Activated CD8-positive, alpha-beta memory T cell treated with anti-CD3 and anti-CD28 coated beads, Interleukin-2, amount 10 ng/mL, durations not matched to agents 7 days and 5 days (primary cell): ENCODE results near the gene STAB1. TPM values are rescaled to one million over a fixed set of nuclear protein-coding genes. Genes with fewer than 3 reads are reported as not detected.

Experiments
- ATAC-seq: fragments of 150-1000 bp; cut with Tn5 transposase; one replicate; pipeline ENCODE4 v1.10.0; 2021; ENCODE audit warnings: moderate library complexity
- CTCF ChIA-PET: fragments of 350-600 bp; sonication (Branson Sonifier 250); formaldehyde crosslinking; loops from one replicate; lab custom pipeline; 2021; ENCODE audit warnings: antibody characterized with exemption; lab: Charles Lee
- DNase-seq: peaks from one replicate; pipeline ENCODE4 v3.0.0-alpha.2; 2020
- H3K27ac Mint-ChIP-seq: one replicate; pipeline ENCODE4 v1.8.0; 2021; ENCODE audit warnings: mild to moderate bottlenecking, mixed read lengths
- H3K27me3 Mint-ChIP-seq: one replicate; pipeline ENCODE4 v1.8.0; 2021; ENCODE audit warnings: mixed read lengths
- H3K36me3 Mint-ChIP-seq: one replicate; pipeline ENCODE4 v1.8.0; 2021; ENCODE audit warnings: mild to moderate bottlenecking, mixed read lengths
- H3K4me1 Mint-ChIP-seq: one replicate; pipeline ENCODE4 v1.8.0; 2021; ENCODE audit warnings: mixed read lengths
- H3K4me3 Mint-ChIP-seq: one replicate; pipeline ENCODE4 v1.8.0; 2021; ENCODE audit warnings: mild to moderate bottlenecking, moderate library complexity, mixed read lengths
- H3K9me3 Mint-ChIP-seq: one replicate; pipeline ENCODE4 v1.8.0; 2022; ENCODE audit warnings: low read depth, mixed read lengths
- total RNA-seq, 2 experiments: library from RNA; stranded (reverse); gene quantifications; one replicate each; pipeline ENCODE4 v1.2.3, GENCODE V29; 2021

The STAB1 gene
- total RNA-seq, 2 experiments from 2014 or later, result not detected

GRCh38 chr3:52495777-52496602, 852 bp downstream of the STAB1 start:
- DNase-seq (no peak), ATAC-seq (no peak)
- H3K4me1 Mint-ChIP-seq, result peaks cover 2% of the 10 kb centered on the region
- H3K27me3 Mint-ChIP-seq, result no peaks in the 10 kb centered on the region
- CTCF ChIA-PET, result interaction anchor here (1.1 kb wide), 1 partner anchor 51 kb away, joined by 3 read pairs; the partner anchor contains the start of gene SEMA3G
- H3K27ac Mint-ChIP-seq, result no peak overlapping the region
- no peaks in the 10 kb centered on the region for H3K9me3 Mint-ChIP-seq
- peaks cover 4% of the 10 kb centered on the region for H3K36me3 Mint-ChIP-seq
- H3K4me3 Mint-ChIP-seq, result no peak overlapping the region

- Mint-ChIP-seq H3K36me3 (no peaks in the 10 kb centered on the region), H3K9me3 (no peaks in the 10 kb centered on the region), H3K4me1 (peaks cover 2% of the 10 kb centered on the region), H3K27ac (no peak overlapping the region), H3K27me3 (no peaks in the 10 kb centered on the region), H3K4me3 (no peak overlapping the region)
- CTCF ChIA-PET, result interaction anchor here (2.6 kb wide), 1 partner anchor 51 kb away, joined by 7 read pairs; no protein-coding TSS in a partner anchor
- DNase-seq (no peak), ATAC-seq (no peak)
These were observed 3.3 kb downstream of the STAB1 start for GRCh38 chr3:52498137-52499054.

GRCh38 chr3:52501046-52501445, 5.9 kb downstream of the STAB1 start:
- Mint-ChIP-seq H3K36me3 (no peaks in the 10 kb centered on the region), H3K4me3 (no peak overlapping the region), H3K9me3 (no peaks in the 10 kb centered on the region), H3K27ac (no peak overlapping the region), H3K4me1 (peaks cover 2% of the 10 kb centered on the region), H3K27me3 (no peaks in the 10 kb centered on the region)
- no peak for ATAC-seq
- CTCF ChIA-PET, result no interaction called here
- no peak for DNase-seq

GRCh38 chr3:52502001-52502400, 6.9 kb downstream of the STAB1 start:
- Mint-ChIP-seq H3K4me1 (peaks cover 2% of the 10 kb centered on the region), H3K27me3 (no peaks in the 10 kb centered on the region), H3K27ac (no peak overlapping the region), H3K36me3 (no peaks in the 10 kb centered on the region), H3K4me3 (no peak overlapping the region), H3K9me3 (no peaks in the 10 kb centered on the region)
- CTCF ChIA-PET, result no interaction called here
- DNase-seq (no peak), ATAC-seq (no peak)

- CTCF ChIA-PET, result interaction anchor here (0.7 kb wide), 1 partner anchor 440 kb away, joined by 3 read pairs; no protein-coding TSS in a partner anchor
- H3K36me3 Mint-ChIP-seq, result no peaks in the 10 kb centered on the region
- no peaks in the 10 kb centered on the region for H3K27me3 Mint-ChIP-seq
- ATAC-seq (no peak), DNase-seq (no peak)
- no peak overlapping the region for H3K27ac Mint-ChIP-seq
- H3K4me1 Mint-ChIP-seq, result peaks cover 2% of the 10 kb centered on the region
- no peaks in the 10 kb centered on the region for H3K9me3 Mint-ChIP-seq
- no peak overlapping the region for H3K4me3 Mint-ChIP-seq
These were observed 7.7 kb downstream of the STAB1 start for GRCh38 chr3:52502808-52503350.

GRCh38 chr3:52503788-52504424, 8.8 kb downstream of the STAB1 start:
- DNase-seq, result no peak
- Mint-ChIP-seq H3K36me3 (no peaks in the 10 kb centered on the region), H3K9me3 (no peaks in the 10 kb centered on the region), H3K27me3 (no peaks in the 10 kb centered on the region), H3K27ac (no peak overlapping the region), H3K4me1 (no peaks in the 10 kb centered on the region), H3K4me3 (no peak overlapping the region)
- CTCF ChIA-PET, result no interaction called here
- ATAC-seq, result no peak

- H3K4me1 Mint-ChIP-seq, result no peaks in the 10 kb centered on the region
- ATAC-seq (no peak), DNase-seq (no peak)
- no peaks in the 10 kb centered on the region for H3K27me3 Mint-ChIP-seq
- H3K9me3 Mint-ChIP-seq, result no peaks in the 10 kb centered on the region
- H3K4me3 Mint-ChIP-seq, result no peak overlapping the region
- H3K27ac Mint-ChIP-seq, result no peak overlapping the region
- CTCF ChIA-PET, result no interaction called here
- no peaks in the 10 kb centered on the region for H3K36me3 Mint-ChIP-seq
These were observed 9.8 kb downstream of the STAB1 start for GRCh38 chr3:52504977-52505376.

- ATAC-seq, result no peak
- Mint-ChIP-seq H3K4me3 (no peak overlapping the region), H3K36me3 (no peaks in the 10 kb centered on the region), H3K27me3 (no peaks in the 10 kb centered on the region), H3K9me3 (no peaks in the 10 kb centered on the region), H3K4me1 (no peaks in the 10 kb centered on the region), H3K27ac (no peak overlapping the region)
- CTCF ChIA-PET, result no interaction called here
- no peak for DNase-seq
These were observed 11.3 kb downstream of the STAB1 start for GRCh38 chr3:52506266-52506966.

GRCh38 chr3:52507359-52507758, 12.2 kb downstream of the STAB1 start:
- no peaks in the 10 kb centered on the region for H3K9me3 Mint-ChIP-seq
- no peak for ATAC-seq
- no peaks in the 10 kb centered on the region for H3K4me1 Mint-ChIP-seq
- CTCF ChIA-PET, result no interaction called here
- DNase-seq, result no peak
- H3K27me3 Mint-ChIP-seq, result no peaks in the 10 kb centered on the region
- no peaks in the 10 kb centered on the region for H3K36me3 Mint-ChIP-seq
- no peak overlapping the region for H3K4me3 Mint-ChIP-seq
- H3K27ac Mint-ChIP-seq, result no peak overlapping the region

- no peak overlapping the region for H3K27ac Mint-ChIP-seq
- H3K4me1 Mint-ChIP-seq, result peaks cover 2% of the 10 kb centered on the region
- DNase-seq, result no peak
- CTCF ChIA-PET, result interaction anchor here (1.4 kb wide), 1 partner anchor 137 kb away, joined by 3 read pairs; no protein-coding TSS in a partner anchor
- H3K27me3 Mint-ChIP-seq, result no peaks in the 10 kb centered on the region
- no peak overlapping the region for H3K4me3 Mint-ChIP-seq
- no peaks in the 10 kb centered on the region for H3K9me3 Mint-ChIP-seq
- ATAC-seq, result no peak
- H3K36me3 Mint-ChIP-seq, result no peaks in the 10 kb centered on the region
These were observed 14.7 kb downstream of the STAB1 start for GRCh38 chr3:52509753-52510328.

GRCh38 chr3:52511509-52511908, 16.4 kb downstream of the STAB1 start:
- Mint-ChIP-seq H3K27ac (no peak overlapping the region), H3K4me1 (peaks cover 2% of the 10 kb centered on the region), H3K4me3 (no peak overlapping the region), H3K36me3 (no peaks in the 10 kb centered on the region), H3K9me3 (no peaks in the 10 kb centered on the region), H3K27me3 (no peaks in the 10 kb centered on the region)
- no peak for DNase-seq
- ATAC-seq, result no peak
- CTCF ChIA-PET, result interaction anchor here (1.4 kb wide), 1 partner anchor 135 kb away, joined by 3 read pairs; no protein-coding TSS in a partner anchor

- no peak overlapping the region for H3K27ac Mint-ChIP-seq
- no peak overlapping the region for H3K4me3 Mint-ChIP-seq
- no peaks in the 10 kb centered on the region for H3K36me3 Mint-ChIP-seq
- ATAC-seq (no peak), DNase-seq (no peak)
- H3K4me1 Mint-ChIP-seq, result peaks cover 2% of the 10 kb centered on the region
- CTCF ChIA-PET, result interaction anchor here (0.5 kb wide), 1 partner anchor 237 kb away, joined by 4 read pairs; no protein-coding TSS in a partner anchor
- H3K9me3 Mint-ChIP-seq, result no peaks in the 10 kb centered on the region
- no peaks in the 10 kb centered on the region for H3K27me3 Mint-ChIP-seq
These were observed 17.0 kb downstream of the STAB1 start for GRCh38 chr3:52512105-52512504.
